ENCODE data around the gene CLDN3. TPM values are rescaled to one million over a fixed set of nuclear protein-coding genes. Genes with fewer than 3 reads are reported as not detected.

The CLDN3 gene
- total RNA-seq, 1 experiment from 2014 or later = 21.0 TPM

DNA sequence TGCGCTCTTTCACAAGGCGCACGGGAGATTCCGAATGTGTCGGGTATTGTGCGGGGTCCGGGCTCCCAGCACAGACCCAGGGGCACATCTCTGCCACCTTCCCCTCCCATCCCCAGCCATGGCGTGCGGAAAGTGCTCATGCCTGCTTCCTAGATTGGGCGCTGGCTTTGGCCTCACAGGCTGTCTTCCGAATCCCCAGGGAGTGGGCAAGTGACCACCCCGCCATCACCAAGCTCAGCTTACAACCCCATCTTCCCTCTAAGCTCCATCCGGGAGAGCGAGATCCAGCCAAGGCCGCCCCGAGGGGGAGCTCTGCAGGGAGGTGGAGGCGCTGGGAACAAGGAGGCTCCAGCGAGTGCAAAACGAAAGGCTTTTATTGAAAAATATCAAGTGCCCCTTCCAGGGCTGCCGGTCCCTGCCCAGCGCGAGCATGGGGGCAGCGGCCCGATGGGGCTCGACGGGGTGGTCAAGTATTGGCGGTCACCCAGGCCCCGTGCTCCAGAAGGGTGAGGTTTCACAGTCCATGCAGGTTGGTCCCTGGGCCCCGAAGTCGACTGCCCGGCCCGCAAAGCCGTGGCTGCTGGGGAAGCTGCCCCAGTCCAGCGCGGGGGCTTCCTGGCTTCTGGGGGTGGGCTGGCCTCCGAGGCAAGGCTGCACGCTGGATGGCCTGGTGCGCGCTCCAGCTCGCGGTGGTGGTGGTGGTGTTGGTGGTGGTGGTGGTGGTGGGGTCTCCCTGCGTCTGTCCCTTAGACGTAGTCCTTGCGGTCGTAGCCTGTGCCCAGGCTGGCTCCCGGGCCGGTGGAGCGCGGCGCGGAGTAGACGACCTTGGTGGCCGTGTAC is 1.2 kb downstream of the CLDN3 start:
- peaks cover 12% of the 10 kb centered on the region for H3K4me1 Mint-ChIP-seq (ENCODE audit: low read depth, unreplicated experiment)
- Histone ChIP-seq H3K27me3 (replicated peaks; ENCODE audit: control insufficient read depth, insufficient read depth, low read length) (no peaks in the 10 kb centered on the region), H3K9me3 (no peaks in the 10 kb centered on the region), H3K36me3 (ENCODE audit: control insufficient read depth, insufficient read depth, low read length) (no peaks in the 10 kb centered on the region; the same call in 1 of the 2 replicates), H3K4me3 (ENCODE audit: low read depth, low read length) (peak overlapping the region; percentile 66), H3K4me1 (peaks cover 9% of the 10 kb centered on the region)
- no peaks in the 10 kb centered on the region for H3K27me3 Mint-ChIP-seq (ENCODE audit: insufficient read depth, unreplicated experiment)
- peaks cover 18% of the 10 kb centered on the region for H3K36me3 Mint-ChIP-seq (ENCODE audit: insufficient read depth, unreplicated experiment)
- ChIA-PET CTCF (interaction anchor here (1.3 kb wide), 1 partner anchor 34 kb away, joined by 3 read pairs; no protein-coding TSS in a partner anchor), POLR2A (no interaction called here)
- no peak overlapping the region for H3K27ac Mint-ChIP-seq (ENCODE audit: unreplicated experiment)
- no peaks in the 10 kb centered on the region for H3K9me3 Mint-ChIP-seq (ENCODE audit: unreplicated experiment)
- no TSS peak for BruUV-seq (replicated peaks)
- no peak for DNase-seq
- TF ChIP-seq, protein P1, sequence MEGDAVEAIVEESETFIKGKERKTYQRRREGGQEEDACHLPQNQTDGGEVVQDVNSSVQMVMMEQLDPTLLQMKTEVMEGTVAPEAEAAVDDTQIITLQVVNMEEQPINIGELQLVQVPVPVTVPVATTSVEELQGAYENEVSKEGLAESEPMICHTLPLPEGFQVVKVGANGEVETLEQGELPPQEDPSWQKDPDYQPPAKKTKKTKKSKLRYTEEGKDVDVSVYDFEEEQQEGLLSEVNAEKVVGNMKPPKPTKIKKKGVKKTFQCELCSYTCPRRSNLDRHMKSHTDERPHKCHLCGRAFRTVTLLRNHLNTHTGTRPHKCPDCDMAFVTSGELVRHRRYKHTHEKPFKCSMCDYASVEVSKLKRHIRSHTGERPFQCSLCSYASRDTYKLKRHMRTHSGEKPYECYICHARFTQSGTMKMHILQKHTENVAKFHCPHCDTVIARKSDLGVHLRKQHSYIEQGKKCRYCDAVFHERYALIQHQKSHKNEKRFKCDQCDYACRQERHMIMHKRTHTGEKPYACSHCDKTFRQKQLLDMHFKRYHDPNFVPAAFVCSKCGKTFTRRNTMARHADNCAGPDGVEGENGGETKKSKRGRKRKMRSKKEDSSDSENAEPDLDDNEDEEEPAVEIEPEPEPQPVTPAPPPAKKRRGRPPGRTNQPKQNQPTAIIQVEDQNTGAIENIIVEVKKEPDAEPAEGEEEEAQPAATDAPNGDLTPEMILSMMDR (IDR thresholded peaks at IDR 0.05; ENCODE audit: insufficient read depth in 1 of 2, low read depth in 1 of 2, low read length in 1 of 2, severe bottlenecking in 1 of 2, unreplicated experiment in 1 of 2) = no peak
- H3K4me3 Mint-ChIP-seq (ENCODE audit: unreplicated experiment) = peak overlapping the region; percentile 81
- intact Hi-C loops (cut with micrococcal nuclease; ENCODE audit: unreplicated experiment) = no loop called here

DNA sequence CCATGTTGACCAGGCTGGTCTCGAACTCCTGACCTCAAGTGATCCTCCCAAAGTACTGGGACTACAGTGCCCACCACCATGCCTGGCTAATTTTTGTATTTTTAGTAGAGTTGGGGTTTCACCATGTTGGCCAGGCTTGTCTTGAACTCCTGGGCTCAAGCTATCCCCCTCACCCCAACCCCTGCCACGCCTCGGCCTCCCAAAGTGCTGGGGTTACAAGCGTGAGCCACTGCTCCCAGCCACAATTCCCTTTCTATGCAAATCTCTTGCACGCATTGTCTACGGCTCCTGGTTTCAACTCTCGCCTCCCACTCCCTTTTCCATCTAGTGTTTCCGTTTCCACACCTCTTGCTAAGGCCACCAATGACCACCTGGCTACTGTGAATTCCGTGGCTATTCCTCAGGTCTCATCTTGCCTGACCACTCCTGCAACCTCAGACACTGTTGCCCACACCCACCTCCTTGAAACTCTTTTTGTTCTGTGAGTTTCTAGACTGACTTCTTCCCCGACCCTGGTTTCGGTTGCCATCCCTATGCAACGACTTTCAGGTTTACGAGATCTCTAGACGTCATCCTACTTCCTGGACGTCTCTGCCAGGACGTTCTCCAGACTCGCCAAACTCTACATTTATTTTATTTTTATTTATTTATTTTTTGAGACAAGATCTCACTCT is 3.4 kb downstream of the CLDN3 start:
- Mint-ChIP-seq H3K9me3 (ENCODE audit: unreplicated experiment) (no peaks in the 10 kb centered on the region), H3K27me3 (ENCODE audit: insufficient read depth, unreplicated experiment) (no peaks in the 10 kb centered on the region), H3K27ac (ENCODE audit: unreplicated experiment) (no peak overlapping the region), H3K36me3 (ENCODE audit: insufficient read depth, unreplicated experiment) (peaks cover 18% of the 10 kb centered on the region), H3K4me3 (ENCODE audit: unreplicated experiment) (no peak overlapping the region), H3K4me1 (ENCODE audit: low read depth, unreplicated experiment) (peaks cover 15% of the 10 kb centered on the region)
- no peak overlapping the region for H3K4me3 ChIP-seq (ENCODE audit: low read depth, low read length)
- TF ChIP-seq, protein P1 (IDR thresholded peaks at IDR 0.05; ENCODE audit: insufficient read depth in 1 of 2, low read depth in 1 of 2, low read length in 1 of 2, severe bottlenecking in 1 of 2, unreplicated experiment in 1 of 2) = no peak
- H3K27me3 ChIP-seq (replicated peaks; ENCODE audit: control insufficient read depth, insufficient read depth, low read length) = no peaks in the 10 kb centered on the region
- no peak for DNase-seq
- ChIA-PET POLR2A (no interaction called here), CTCF (no interaction called here)
- H3K4me1 ChIP-seq = peaks cover 13% of the 10 kb centered on the region
- intact Hi-C loops (cut with micrococcal nuclease; ENCODE audit: unreplicated experiment) = no loop called here
- H3K9me3 ChIP-seq = no peaks in the 10 kb centered on the region
- H3K36me3 ChIP-seq (ENCODE audit: control insufficient read depth, insufficient read depth, low read length) = no peaks in the 10 kb centered on the region; the same call in 1 of the 2 replicates
- BruUV-seq (replicated peaks) = no TSS peak

DNA sequence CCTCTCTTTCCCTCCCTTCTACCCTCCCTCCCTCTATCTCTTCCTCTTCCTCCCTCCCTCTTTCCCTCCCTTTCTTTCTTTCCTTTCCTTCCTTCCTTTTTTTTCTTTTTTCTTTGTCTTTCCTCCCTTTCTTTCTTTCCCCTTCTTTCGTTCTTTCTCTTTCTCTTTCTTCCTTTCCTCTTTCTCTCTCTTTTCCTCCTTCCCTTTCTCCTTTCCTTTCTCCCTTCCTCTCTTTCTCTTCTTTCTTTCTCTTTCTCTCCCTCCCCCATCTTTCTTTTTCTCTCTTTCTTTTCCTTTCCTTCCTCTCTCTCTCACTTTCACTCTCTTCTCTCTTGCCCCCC is 7.4 kb downstream of the CLDN3 start:
- no peaks in the 10 kb centered on the region for H3K36me3 ChIP-seq (ENCODE audit: control insufficient read depth, insufficient read depth, low read length)
- TF ChIP-seq, protein P1 (IDR thresholded peaks at IDR 0.05; ENCODE audit: insufficient read depth in 1 of 2, low read depth in 1 of 2, low read length in 1 of 2, severe bottlenecking in 1 of 2, unreplicated experiment in 1 of 2) = no peak
- H3K9me3 ChIP-seq = no peaks in the 10 kb centered on the region
- no peaks in the 10 kb centered on the region for H3K27me3 Mint-ChIP-seq (ENCODE audit: insufficient read depth, unreplicated experiment)
- no peaks in the 10 kb centered on the region for H3K36me3 Mint-ChIP-seq (ENCODE audit: insufficient read depth, unreplicated experiment)
- intact Hi-C loops (cut with micrococcal nuclease; ENCODE audit: unreplicated experiment) = no loop called here
- CTCF ChIA-PET = no interaction called here
- H3K27me3 ChIP-seq (replicated peaks; ENCODE audit: control insufficient read depth, insufficient read depth, low read length) = no peaks in the 10 kb centered on the region
- no peak overlapping the region for H3K4me3 Mint-ChIP-seq (ENCODE audit: unreplicated experiment)
- H3K4me3 ChIP-seq (ENCODE audit: low read depth, low read length) = no peak overlapping the region
- peaks cover 10% of the 10 kb centered on the region for H3K4me1 Mint-ChIP-seq (ENCODE audit: low read depth, unreplicated experiment)
- DNase-seq = no peak
- no peaks in the 10 kb centered on the region for H3K9me3 Mint-ChIP-seq (ENCODE audit: unreplicated experiment)
- POLR2A ChIA-PET = no interaction called here
- no peak overlapping the region for H3K27ac Mint-ChIP-seq (ENCODE audit: unreplicated experiment)
- no TSS peak for BruUV-seq (replicated peaks)
- peaks cover 9% of the 10 kb centered on the region for H3K4me1 ChIP-seq
